Measurements from ENCODE around the gene HIRA. TPM values are rescaled to one million over a fixed set of nuclear protein-coding genes. Genes with fewer than 3 reads are reported as not detected.
A peak's percentile ranks its signal among the peaks of the same experiment; 100 is the strongest.

The HIRA gene
- total and polyA plus RNA-seq, 9 of the 15 experiments (the other 6 are each of a cell fraction or from before 2014, with no cell fraction given) = 0.96 to 132 (median 58.4) TPM

DNA sequence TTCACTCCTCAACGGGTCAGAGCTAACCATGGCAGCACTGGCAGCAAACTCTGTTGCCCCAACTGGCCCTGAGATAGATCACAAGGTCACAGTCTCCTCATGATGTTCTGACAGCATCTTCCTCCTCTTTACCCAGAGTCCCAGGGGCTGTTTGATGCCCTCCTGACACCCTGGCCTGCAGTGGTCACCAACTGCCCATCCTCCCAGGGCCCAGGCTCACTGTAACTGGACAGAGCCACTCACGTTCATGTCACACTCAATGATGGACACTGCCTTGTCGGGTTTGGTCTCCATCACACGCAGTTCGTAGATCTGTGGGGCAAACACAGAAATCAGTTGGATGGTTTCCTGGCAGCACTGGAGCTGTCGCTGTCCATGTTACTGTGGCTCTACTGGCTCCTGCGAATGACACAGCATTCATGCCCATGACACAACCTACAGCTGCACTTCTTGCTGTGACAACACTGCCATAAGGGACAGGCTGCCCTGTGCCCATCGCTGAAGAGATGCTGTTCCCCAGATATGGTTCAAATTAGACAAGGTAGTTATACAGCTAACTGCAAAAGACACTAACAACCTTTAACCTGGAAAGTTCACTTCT, 26.4 kb upstream of the HIRA start (continued):
- no peak for TF ChIP-seq ZNF592 (IDR thresholded peaks at IDR 0.05)
- TF ChIP-seq PCBP1 (IDR thresholded peaks at IDR 0.05; ENCODE audit: low read depth, low read length, poor library complexity, severe bottlenecking) = no peak
- no peak for TF ChIP-seq CBFB (CRISPR knock-in tag; IDR thresholded peaks at IDR 0.05)
- no peak for TF ChIP-seq ZNF511 (CRISPR knock-in tag; IDR thresholded peaks at IDR 0.05)
- TF ChIP-seq, protein P1, sequence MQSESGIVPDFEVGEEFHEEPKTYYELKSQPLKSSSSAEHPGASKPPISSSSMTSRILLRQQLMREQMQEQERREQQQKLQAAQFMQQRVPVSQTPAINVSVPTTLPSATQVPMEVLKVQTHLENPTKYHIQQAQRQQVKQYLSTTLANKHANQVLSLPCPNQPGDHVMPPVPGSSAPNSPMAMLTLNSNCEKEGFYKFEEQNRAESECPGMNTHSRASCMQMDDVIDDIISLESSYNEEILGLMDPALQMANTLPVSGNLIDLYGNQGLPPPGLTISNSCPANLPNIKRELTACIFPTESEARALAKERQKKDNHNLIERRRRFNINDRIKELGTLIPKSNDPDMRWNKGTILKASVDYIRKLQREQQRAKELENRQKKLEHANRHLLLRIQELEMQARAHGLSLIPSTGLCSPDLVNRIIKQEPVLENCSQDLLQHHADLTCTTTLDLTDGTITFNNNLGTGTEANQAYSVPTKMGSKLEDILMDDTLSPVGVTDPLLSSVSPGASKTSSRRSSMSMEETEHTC (IDR thresholded peaks at IDR 0.05) = no peak
- TF ChIP-seq ETV5 (CRISPR knock-in tag; IDR thresholded peaks at IDR 0.05; ENCODE audit: low read depth) = no peak
- peak; percentile 27 for TF ChIP-seq RBBP5 (IDR thresholded peaks at IDR 0.05; ENCODE audit: borderline replicate concordance, insufficient read depth, low read length, poor library complexity, severe bottlenecking)
- TF ChIP-seq RUNX1 (IDR thresholded peaks at IDR 0.05; ENCODE audit: low read depth) = 0 out of 2 replicates have a peak, but pooled peaks have one; percentile 50
- no peak for TF ChIP-seq JUN (IDR thresholded peaks at IDR 0.05; ENCODE audit: borderline replicate concordance, low read depth, low read length)
- TF ChIP-seq JUN (CRISPR knock-in tag; IDR thresholded peaks at IDR 0.05; ENCODE audit: borderline replicate concordance) = 0 out of 2 replicates have a peak, but pooled peaks have one; percentile 16
- TF ChIP-seq, protein P2, sequence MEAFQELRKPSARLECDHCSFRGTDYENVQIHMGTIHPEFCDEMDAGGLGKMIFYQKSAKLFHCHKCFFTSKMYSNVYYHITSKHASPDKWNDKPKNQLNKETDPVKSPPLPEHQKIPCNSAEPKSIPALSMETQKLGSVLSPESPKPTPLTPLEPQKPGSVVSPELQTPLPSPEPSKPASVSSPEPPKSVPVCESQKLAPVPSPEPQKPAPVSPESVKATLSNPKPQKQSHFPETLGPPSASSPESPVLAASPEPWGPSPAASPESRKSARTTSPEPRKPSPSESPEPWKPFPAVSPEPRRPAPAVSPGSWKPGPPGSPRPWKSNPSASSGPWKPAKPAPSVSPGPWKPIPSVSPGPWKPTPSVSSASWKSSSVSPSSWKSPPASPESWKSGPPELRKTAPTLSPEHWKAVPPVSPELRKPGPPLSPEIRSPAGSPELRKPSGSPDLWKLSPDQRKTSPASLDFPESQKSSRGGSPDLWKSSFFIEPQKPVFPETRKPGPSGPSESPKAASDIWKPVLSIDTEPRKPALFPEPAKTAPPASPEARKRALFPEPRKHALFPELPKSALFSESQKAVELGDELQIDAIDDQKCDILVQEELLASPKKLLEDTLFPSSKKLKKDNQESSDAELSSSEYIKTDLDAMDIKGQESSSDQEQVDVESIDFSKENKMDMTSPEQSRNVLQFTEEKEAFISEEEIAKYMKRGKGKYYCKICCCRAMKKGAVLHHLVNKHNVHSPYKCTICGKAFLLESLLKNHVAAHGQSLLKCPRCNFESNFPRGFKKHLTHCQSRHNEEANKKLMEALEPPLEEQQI (IDR thresholded peaks at IDR 0.05) = no peak
- no peak for TF ChIP-seq ZNF212 (CRISPR knock-in tag; IDR thresholded peaks at IDR 0.05)
